ENCODE data around the gene GAST.

GRCh38 chr17:41751288-41751687, 39.2 kb downstream of the GAST start:
- TF ChIP-seq CTCF (IDR thresholded peaks at IDR 0.05; ENCODE audit: low read depth, low read length): no peak
- TF ChIP-seq EZH2phosphoT487 (IDR thresholded peaks at IDR 0.05; ENCODE audit: low read depth): no peak
